Measurements from ENCODE around the gene EZR. TPM values are rescaled to one million over a fixed set of nuclear protein-coding genes. Genes with fewer than 3 reads are reported as not detected.

Gene EZR
- total and polyA plus RNA-seq, 9 of the 15 experiments (the other 6 are each of a cell fraction or from before 2014, with no cell fraction given) = 36.5 to 162 (median 104) TPM

DNA sequence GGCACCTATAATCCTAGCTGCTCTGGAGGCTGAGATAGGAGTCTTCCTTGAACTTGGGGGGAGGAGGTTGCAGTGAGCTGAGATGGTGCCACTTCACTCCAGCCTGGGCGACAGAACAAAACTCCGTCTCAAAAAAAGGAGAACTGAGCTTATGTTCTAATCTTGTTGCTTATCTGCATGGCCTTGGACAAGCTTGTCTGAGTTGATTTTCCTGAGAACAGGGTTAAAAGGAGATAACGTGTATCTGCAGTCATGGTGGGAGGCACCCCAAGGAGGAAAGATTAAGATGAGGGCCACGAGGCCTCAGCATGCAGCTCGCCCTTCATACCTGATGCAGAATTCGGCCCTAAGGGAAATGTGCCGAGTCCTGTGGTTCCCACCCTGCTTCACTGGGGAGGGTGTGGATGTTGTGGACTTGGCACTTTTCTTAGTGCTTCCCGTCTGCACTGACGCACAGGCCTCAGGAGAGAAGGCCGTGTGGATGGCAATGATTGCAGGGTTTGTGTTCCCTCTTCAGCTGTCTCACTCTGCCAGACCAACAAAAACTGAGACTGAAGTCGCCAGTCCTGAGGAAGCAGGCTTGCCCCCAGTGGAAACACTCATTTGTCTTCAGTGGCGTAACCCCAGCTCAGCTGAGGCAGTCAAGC lies 56.3 kb downstream of the EZR start (continued):
- TF ChIP-seq, protein P1, sequence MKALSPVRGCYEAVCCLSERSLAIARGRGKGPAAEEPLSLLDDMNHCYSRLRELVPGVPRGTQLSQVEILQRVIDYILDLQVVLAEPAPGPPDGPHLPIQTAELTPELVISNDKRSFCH (CRISPR knock-in tag; IDR thresholded peaks at IDR 0.05) = no peak
- TF ChIP-seq, protein P1 (tag; IDR thresholded peaks at IDR 0.05) = 0 out of 2 replicates have a peak, but pooled peaks have one; percentile 56
- TF ChIP-seq, protein P2, sequence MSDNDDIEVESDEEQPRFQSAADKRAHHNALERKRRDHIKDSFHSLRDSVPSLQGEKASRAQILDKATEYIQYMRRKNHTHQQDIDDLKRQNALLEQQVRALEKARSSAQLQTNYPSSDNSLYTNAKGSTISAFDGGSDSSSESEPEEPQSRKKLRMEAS (CRISPR knock-in tag; IDR thresholded peaks at IDR 0.05) = peak; percentile 82
- TF ChIP-seq, protein P3, sequence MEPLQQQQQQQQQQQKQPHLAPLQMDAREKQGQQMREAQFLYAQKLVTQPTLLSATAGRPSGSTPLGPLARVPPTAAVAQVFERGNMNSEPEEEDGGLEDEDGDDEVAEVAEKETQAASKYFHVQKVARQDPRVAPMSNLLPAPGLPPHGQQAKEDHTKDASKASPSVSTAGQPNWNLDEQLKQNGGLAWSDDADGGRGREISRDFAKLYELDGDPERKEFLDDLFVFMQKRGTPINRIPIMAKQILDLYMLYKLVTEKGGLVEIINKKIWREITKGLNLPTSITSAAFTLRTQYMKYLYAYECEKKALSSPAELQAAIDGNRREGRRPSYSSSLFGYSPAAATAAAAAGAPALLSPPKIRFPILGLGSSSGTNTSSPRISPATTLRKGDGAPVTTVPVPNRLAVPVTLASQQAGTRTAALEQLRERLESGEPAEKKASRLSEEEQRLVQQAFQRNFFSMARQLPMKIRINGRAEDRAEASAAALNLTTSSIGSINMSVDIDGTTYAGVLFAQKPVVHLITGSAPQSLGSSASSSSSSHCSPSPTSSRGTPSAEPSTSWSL (CRISPR knock-in tag; IDR thresholded peaks at IDR 0.05; ENCODE audit: borderline replicate concordance) = no peak
- TF ChIP-seq ARID1B (IDR thresholded peaks at IDR 0.05) (peak; percentile 97), ZNF561 (CRISPR knock-in tag; conservative IDR thresholded peaks at IDR 0.05) (no peak), CBX5 (IDR thresholded peaks at IDR 0.05; ENCODE audit: borderline replicate concordance, low read depth) (no peak; the same call in 1 of the 2 replicates), CHD1 (IDR thresholded peaks at IDR 0.05; ENCODE audit: low read length) (peak; percentile 41), ZNF384 (IDR thresholded peaks at IDR 0.05; ENCODE audit: low read depth, low read length) (no peak)
- TF ChIP-seq, protein P4, sequence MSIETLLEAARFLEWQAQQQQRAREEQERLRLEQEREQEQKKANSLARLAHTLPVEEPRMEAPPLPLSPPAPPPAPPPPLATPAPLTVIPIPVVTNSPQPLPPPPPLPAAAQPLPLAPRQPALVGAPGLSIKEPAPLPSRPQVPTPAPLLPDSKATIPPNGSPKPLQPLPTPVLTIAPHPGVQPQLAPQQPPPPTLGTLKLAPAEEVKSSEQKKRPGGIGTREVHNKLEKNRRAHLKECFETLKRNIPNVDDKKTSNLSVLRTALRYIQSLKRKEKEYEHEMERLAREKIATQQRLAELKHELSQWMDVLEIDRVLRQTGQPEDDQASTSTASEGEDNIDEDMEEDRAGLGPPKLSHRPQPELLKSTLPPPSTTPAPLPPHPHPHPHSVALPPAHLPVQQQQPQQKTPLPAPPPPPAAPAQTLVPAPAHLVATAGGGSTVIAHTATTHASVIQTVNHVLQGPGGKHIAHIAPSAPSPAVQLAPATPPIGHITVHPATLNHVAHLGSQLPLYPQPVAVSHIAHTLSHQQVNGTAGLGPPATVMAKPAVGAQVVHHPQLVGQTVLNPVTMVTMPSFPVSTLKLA (conservative IDR thresholded peaks at IDR 0.05) = peak; percentile 63 to 88; a peak in 3 of 4 replicates
- TF ChIP-seq, protein P5, sequence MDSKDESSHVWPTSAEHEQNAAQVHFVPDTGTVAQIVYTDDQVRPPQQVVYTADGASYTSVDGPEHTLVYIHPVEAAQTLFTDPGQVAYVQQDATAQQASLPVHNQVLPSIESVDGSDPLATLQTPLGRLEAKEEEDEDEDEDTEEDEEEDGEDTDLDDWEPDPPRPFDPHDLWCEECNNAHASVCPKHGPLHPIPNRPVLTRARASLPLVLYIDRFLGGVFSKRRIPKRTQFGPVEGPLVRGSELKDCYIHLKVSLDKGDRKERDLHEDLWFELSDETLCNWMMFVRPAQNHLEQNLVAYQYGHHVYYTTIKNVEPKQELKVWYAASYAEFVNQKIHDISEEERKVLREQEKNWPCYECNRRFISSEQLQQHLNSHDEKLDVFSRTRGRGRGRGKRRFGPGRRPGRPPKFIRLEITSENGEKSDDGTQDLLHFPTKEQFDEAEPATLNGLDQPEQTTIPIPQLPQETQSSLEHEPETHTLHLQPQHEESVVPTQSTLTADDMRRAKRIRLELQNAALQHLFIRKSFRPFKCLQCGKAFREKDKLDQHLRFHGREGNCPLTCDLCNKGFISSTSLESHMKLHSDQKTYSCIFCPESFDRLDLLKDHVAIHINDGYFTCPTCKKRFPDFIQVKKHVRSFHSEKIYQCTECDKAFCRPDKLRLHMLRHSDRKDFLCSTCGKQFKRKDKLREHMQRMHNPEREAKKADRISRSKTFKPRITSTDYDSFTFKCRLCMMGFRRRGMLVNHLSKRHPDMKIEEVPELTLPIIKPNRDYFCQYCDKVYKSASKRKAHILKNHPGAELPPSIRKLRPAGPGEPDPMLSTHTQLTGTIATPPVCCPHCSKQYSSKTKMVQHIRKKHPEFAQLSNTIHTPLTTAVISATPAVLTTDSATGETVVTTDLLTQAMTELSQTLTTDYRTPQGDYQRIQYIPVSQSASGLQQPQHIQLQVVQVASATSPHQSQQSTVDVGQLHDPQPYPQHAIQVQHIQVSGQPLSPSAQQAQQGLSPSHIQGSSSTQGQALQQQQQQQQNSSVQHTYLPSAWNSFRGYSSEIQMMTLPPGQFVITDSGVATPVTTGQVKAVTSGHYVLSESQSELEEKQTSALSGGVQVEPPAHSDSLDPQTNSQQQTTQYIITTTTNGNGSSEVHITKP (IDR thresholded peaks at IDR 0.05; ENCODE audit: partially characterized antibody) = no peak
- TF ChIP-seq, protein P6, sequence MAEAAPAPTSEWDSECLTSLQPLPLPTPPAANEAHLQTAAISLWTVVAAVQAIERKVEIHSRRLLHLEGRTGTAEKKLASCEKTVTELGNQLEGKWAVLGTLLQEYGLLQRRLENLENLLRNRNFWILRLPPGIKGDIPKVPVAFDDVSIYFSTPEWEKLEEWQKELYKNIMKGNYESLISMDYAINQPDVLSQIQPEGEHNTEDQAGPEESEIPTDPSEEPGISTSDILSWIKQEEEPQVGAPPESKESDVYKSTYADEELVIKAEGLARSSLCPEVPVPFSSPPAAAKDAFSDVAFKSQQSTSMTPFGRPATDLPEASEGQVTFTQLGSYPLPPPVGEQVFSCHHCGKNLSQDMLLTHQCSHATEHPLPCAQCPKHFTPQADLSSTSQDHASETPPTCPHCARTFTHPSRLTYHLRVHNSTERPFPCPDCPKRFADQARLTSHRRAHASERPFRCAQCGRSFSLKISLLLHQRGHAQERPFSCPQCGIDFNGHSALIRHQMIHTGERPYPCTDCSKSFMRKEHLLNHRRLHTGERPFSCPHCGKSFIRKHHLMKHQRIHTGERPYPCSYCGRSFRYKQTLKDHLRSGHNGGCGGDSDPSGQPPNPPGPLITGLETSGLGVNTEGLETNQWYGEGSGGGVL (CRISPR knock-in tag; IDR thresholded peaks at IDR 0.05) = no peak
